Measurements from ENCODE around the gene SPRED2. TPM values are rescaled to one million over a fixed set of nuclear protein-coding genes. Genes with fewer than 3 reads are reported as not detected.

The SPRED2 gene
- total RNA-seq, 1 experiment from 2014 or later, result 10.4 TPM

- no peak for DNase-seq (ENCODE audit: low read depth, low spot score)
- in situ Hi-C loops (cut with HindIII; ENCODE audit: low pct_unique_long_range_greater_than_20kb, low sequenced_read_pairs), result no loop called here
Measured at GRCh38 chr2:65450810-65451209, 18.4 kb upstream of the SPRED2 start.

DNA sequence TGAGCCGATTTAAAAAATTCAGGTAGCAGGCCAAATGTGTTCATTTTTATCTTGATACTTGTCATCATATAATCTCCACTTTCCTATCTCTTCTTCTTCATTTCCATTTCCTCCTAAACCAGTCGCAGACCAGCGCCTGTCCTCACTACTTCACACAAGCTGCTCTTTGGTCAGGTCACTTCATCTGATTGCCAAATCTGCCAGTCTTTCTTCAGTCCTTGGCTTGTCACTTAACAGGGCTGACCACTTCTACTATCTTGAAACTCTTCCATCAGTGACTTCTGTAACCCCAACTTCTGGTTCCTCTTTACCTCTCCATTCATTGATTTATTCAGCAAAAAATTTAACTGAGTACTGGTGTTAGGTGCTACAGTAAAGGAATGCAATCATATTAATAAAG, 18.0 kb upstream of the SPRED2 start:
- in situ Hi-C loops (cut with HindIII; ENCODE audit: low pct_unique_long_range_greater_than_20kb, low sequenced_read_pairs), result no loop called here
- DNase-seq (ENCODE audit: low read depth, low spot score), result no peak

GRCh38 chr2:65443509-65444186, 11.2 kb upstream of the SPRED2 start:
- no peak for DNase-seq (ENCODE audit: low read depth, low spot score)
- in situ Hi-C loops (cut with HindIII; ENCODE audit: low pct_unique_long_range_greater_than_20kb, low sequenced_read_pairs), result no loop called here

DNA sequence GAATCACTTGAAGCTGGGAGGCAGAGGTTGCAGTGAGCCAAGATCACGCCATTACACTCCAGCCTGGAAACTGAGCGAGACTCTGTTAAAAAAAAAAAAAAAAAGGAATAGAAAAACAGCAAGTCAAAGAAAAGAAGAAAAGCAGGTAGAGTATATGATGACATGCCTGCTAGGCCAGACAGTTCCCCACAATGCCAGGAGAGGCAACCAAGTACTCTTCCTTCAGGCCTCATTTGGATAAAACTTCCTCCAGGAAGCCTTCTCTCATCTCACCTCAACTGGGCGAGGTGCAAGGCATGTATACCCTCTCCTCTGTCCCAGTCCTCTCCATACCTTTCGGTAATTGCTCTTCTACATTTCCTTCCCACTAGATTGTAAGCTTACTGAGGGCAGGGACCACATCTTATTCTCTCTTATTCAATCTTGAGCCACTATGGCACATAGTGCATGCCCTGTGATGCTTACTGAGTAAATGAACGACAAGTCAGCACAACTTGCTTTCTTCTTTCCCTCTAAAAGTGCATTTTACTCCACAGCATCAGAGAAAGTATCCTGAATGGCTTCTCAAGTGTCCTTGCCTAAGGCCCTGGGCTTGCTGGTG, 10.1 kb upstream of the SPRED2 start:
- in situ Hi-C loops (cut with HindIII; ENCODE audit: low pct_unique_long_range_greater_than_20kb, low sequenced_read_pairs), result no loop called here

GRCh38 chr2:65438137-65438899, 5.9 kb upstream of the SPRED2 start:
- DNase-seq (ENCODE audit: low read depth, low spot score), result no peak
- in situ Hi-C loops (cut with HindIII; ENCODE audit: low pct_unique_long_range_greater_than_20kb, low sequenced_read_pairs), result no loop called here

More for the DNA sequence above, 10.1 kb upstream of the SPRED2 start:
- DNase-seq (ENCODE audit: low read depth, low spot score), result no peak

- DNase-seq (ENCODE audit: low read depth, low spot score), result no peak
- in situ Hi-C loops (cut with HindIII; ENCODE audit: low pct_unique_long_range_greater_than_20kb, low sequenced_read_pairs), result no loop called here
Measured at GRCh38 chr2:65437392-65438135, 5.2 kb upstream of the SPRED2 start.

DNA sequence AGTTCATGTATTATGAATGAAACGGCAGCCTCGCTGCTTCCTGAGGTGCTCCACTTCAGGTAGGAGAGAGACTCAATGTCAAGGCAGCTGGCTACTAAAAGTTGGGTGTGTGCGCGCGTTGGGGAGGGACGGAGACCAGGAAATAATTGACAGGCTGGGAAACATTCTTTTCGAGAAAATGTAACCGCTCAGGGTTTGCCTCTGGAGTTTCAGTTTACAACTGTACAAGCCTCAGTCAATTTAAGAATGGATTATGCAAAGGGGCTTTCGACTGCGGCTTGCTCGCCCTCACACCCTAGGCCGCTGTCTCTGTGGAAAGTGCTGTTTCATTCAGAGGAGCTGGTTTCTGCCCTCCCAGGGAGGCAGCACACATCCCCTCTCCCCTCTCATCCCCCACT, 4.4 kb upstream of the SPRED2 start:
- in situ Hi-C loops (cut with HindIII; ENCODE audit: low pct_unique_long_range_greater_than_20kb, low sequenced_read_pairs), result no loop called here
- DNase-seq (ENCODE audit: low read depth, low spot score), result peak; percentile 30

DNA sequence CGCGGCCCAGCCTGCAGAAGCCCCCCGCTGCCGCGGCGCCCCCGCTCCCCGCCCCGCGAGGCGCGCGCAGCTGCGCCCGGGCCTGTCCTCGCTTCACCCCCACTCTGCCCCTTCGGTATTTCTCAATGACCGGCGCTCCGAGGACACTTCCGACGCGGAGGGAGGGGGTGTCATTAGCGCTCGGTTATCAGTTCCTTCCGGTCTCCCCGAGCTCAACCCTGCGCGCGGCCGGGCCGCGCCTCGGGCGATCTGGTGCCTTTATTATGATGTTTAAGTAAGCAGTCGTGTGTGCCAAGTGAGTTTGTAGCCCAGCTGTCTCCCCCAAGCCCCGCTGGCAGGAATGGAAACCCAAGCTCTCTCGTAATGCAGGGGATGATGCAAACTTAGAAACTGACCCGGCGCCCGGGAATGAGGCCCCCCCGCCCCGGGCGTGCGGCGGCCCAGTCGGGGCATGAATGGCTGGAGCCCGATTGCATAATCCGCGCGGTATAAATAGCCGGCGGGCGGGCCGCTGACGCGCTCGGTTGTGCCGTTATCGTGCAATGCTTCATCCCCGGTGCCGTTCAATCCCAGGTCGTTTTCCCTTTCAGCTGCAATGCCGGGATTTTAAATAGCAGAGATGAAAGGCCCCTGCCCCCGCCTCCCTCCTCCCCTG, 3.9 kb upstream of the SPRED2 start:
- in situ Hi-C loops (cut with HindIII; ENCODE audit: low pct_unique_long_range_greater_than_20kb, low sequenced_read_pairs), result no loop called here
- DNase-seq (ENCODE audit: low read depth, low spot score), result peak; percentile 83

DNA sequence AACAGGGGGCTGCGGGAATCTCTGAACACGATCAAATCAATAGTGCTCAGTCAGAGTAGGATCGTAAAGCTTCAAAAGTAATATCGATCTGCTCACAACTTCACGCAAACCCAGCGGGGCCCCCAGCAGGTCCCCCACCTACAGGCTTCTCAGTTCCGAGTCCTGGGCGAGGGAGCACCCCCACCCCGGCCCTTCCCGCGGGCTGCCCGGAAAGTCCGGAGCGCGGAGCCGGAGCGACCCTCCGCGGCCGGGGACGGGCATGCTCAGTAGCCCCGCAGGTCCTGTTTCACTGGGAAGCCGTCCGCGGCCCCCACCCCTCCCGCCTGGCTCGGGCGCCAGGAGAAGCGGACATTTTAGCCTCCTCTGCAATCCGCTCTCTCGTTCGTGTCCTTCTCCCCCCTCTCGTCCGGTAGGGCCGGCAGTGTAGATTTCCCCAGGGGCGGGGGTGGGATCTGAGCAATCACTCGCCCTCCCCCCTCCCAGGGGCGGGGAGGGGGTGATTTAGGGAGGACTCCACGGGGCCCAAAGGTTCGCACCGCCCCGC, 3.3 kb upstream of the SPRED2 start:
- in situ Hi-C loops (cut with HindIII; ENCODE audit: low pct_unique_long_range_greater_than_20kb, low sequenced_read_pairs), result no loop called here

DNA sequence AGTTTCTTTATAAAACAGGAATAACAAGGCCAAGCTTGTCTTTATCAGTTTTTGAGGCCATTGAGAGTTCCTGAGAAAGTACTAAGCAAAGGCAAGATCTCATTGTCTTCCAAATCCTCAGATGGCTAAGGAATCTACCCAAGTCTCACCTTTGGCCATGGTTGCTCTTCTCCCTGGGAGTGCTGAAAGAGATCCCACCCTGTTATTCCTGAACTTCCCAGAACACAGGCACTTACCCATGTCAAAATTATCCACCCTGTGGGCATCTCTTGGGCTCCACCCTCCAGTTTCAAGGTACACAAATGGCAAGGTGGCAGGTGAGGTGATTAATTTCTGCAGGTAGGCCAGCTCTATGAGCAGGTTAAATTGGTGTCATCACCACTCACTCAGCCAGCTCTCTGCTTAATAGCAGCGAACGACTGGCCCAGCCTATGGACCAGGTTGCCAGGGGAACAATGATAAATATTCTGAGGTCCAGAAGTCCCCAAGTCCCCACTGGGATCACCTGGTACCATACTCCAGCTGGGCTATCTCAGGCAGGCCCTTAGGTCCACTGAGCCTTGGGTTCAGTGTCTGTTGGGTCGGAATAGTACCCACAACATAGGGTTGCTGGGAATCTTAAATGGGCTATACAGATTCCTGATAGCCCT, 2.3 kb upstream of the SPRED2 start:
- no peak for DNase-seq (ENCODE audit: low read depth, low spot score)
- in situ Hi-C loops (cut with HindIII; ENCODE audit: low pct_unique_long_range_greater_than_20kb, low sequenced_read_pairs), result no loop called here

More for the DNA sequence above, 3.3 kb upstream of the SPRED2 start:
- peak; percentile 90 for DNase-seq (ENCODE audit: low read depth, low spot score)

GRCh38 chr2:65431421-65432226, 775 bp downstream of the SPRED2 start:
- in situ Hi-C loops (cut with HindIII; ENCODE audit: low pct_unique_long_range_greater_than_20kb, low sequenced_read_pairs), result no loop called here

GRCh38 chr2:65430603-65431420, 1.6 kb downstream of the SPRED2 start:
- in situ Hi-C loops (cut with HindIII; ENCODE audit: low pct_unique_long_range_greater_than_20kb, low sequenced_read_pairs), result no loop called here

More at GRCh38 chr2:65431421-65432226, 775 bp downstream of the SPRED2 start:
- peak; percentile 39 for DNase-seq (ENCODE audit: low read depth, low spot score)

GRCh38 chr2:65429786-65430602, 2.4 kb downstream of the SPRED2 start:
- in situ Hi-C loops (cut with HindIII; ENCODE audit: low pct_unique_long_range_greater_than_20kb, low sequenced_read_pairs), result no loop called here
- DNase-seq (ENCODE audit: low read depth, low spot score), result peak; percentile 41

More at GRCh38 chr2:65430603-65431420, 1.6 kb downstream of the SPRED2 start:
- DNase-seq (ENCODE audit: low read depth, low spot score), result peak; percentile 76

GRCh38 chr2:65427532-65427931, 4.9 kb downstream of the SPRED2 start:
- DNase-seq (ENCODE audit: low read depth, low spot score), result no peak
- in situ Hi-C loops (cut with HindIII; ENCODE audit: low pct_unique_long_range_greater_than_20kb, low sequenced_read_pairs), result no loop called here

GRCh38 chr2:65425276-65425675, 7.1 kb downstream of the SPRED2 start:
- in situ Hi-C loops (cut with HindIII; ENCODE audit: low pct_unique_long_range_greater_than_20kb, low sequenced_read_pairs), result no loop called here

More at GRCh38 chr2:65425276-65425675, 7.1 kb downstream of the SPRED2 start:
- no peak for DNase-seq (ENCODE audit: low read depth, low spot score)
